MCF 10A (cell line): Measurements from ENCODE around the gene CDC45. TPM values are rescaled to one million over a fixed set of nuclear protein-coding genes. Genes with fewer than 3 reads are reported as not detected.

Experiments used
- BruUV-seq: library from RNA; stranded (reverse); fragments of 400-500 nt; replicated peaks from 2 replicates; lab custom pipeline; 2021; lab: Mats Ljungman, UMichigan
- CTCF ChIA-PET: fragments of 300-600 bp; sonication (Branson Sonifier 250); formaldehyde crosslinking; extraction: SDS; loops from one replicate; lab custom pipeline; 2021; ENCODE audit warnings: antibody characterized with exemption, inconsistent platforms; lab: Yijun Ruan, JAX
- POLR2A ChIA-PET: fragments of 300-600, 350-650 bp; sonication (Branson Sonifier 250); formaldehyde crosslinking; extraction: SDS; loops from one replicate; lab custom pipeline; 2020; ENCODE audit warnings: antibody characterized with exemption, inconsistent platforms; lab: Yijun Ruan, JAX
- DNase-seq: peaks from one replicate; pipeline ENCODE4 v3.0.0-alpha.2; 2018; ENCODE audit not compliant: unreplicated experiment
- H3K27ac Mint-ChIP-seq: one replicate; pipeline ENCODE4 v1.8.0; 2022; ENCODE audit warnings: mild to moderate bottlenecking, low read depth, mixed read lengths; ENCODE audit not compliant: unreplicated experiment
- H3K27me3 Mint-ChIP-seq: one replicate; pipeline ENCODE4 v1.8.0; 2022; ENCODE audit warnings: mixed read lengths; ENCODE audit not compliant: insufficient read depth, unreplicated experiment
- H3K36me3 Mint-ChIP-seq: one replicate; pipeline ENCODE4 v1.8.0; 2022; ENCODE audit warnings: mild to moderate bottlenecking, moderate library complexity, mixed read lengths; ENCODE audit not compliant: insufficient read depth, unreplicated experiment
- H3K4me1 Mint-ChIP-seq: one replicate; pipeline ENCODE4 v1.8.0; 2022; ENCODE audit warnings: mixed read lengths; ENCODE audit not compliant: insufficient read depth, unreplicated experiment
- H3K4me3 Mint-ChIP-seq: one replicate; pipeline ENCODE4 v1.8.0; 2022; ENCODE audit warnings: mild to moderate bottlenecking, moderate library complexity, mixed read lengths; ENCODE audit not compliant: unreplicated experiment
- H3K9me3 Mint-ChIP-seq: one replicate; pipeline ENCODE4 v1.8.0; 2022; ENCODE audit warnings: mixed read lengths; ENCODE audit not compliant: unreplicated experiment
- CTCF ChIP-seq: fragments of 200-600 bp; IDR thresholded peaks from one replicate; pipeline ENCODE4 v1.8.0; 2022; ENCODE audit warnings: antibody characterized with exemption, mild to moderate bottlenecking; ENCODE audit not compliant: unreplicated experiment
- intact Hi-C: fragments of 100-400 bp; cut with micrococcal nuclease; formaldehyde crosslinking; loops from 2 replicates; pipeline ENCODE4 v1.14.1; 2022
- total RNA-seq: library from RNA; stranded (reverse); gene quantifications from 2 replicates; pipeline ENCODE4 v1.2.3, GENCODE V29; 2022

Gene CDC45
- total RNA-seq, 1 experiment from 2014 or later: 18.6 TPM

GRCh38 chr22:19463491-19464469 lies 15.9 kb upstream of the CDC45 start:
- ChIA-PET CTCF (interaction anchor here (0.6 to 2.2 kb wide), 3 partner anchors 14 to 165 kb away, joined by 3 to 11 read pairs (median 3); no protein-coding TSS in a partner anchor), POLR2A (interaction anchor here (0.6 to 1.9 kb wide), 5 partner anchors 11 to 600 kb away, joined by 3 to 4 read pairs (median 3); partner anchors contain the start of gene CDC45)
- Mint-ChIP-seq H3K4me1 (no peaks in the 10 kb centered on the region), H3K4me3 (no peak overlapping the region), H3K36me3 (peaks cover 66% of the 10 kb centered on the region), H3K9me3 (no peaks in the 10 kb centered on the region), H3K27me3 (no peaks in the 10 kb centered on the region), H3K27ac (no peak overlapping the region)
- intact Hi-C loops: no loop called here
- no TSS peak for BruUV-seq
- TF ChIP-seq CTCF: no peak
- DNase-seq: no peak

- no peaks in the 10 kb centered on the region for H3K9me3 Mint-ChIP-seq
- ChIA-PET CTCF (interaction anchor here (0.6 to 1.2 kb wide), 3 partner anchors 14 to 267 kb away, joined by 3 read pairs; no protein-coding TSS in a partner anchor), POLR2A (interaction anchor here (0.8 to 1.9 kb wide), 3 partner anchors 12 to 15 kb away, joined by 3 to 4 read pairs (median 3); partner anchors contain the start of gene CDC45)
- no peak overlapping the region for H3K27ac Mint-ChIP-seq
- no peaks in the 10 kb centered on the region for H3K4me1 Mint-ChIP-seq
- DNase-seq: no peak
- BruUV-seq: no TSS peak
- peaks cover 71% of the 10 kb centered on the region for H3K36me3 Mint-ChIP-seq
- intact Hi-C loops: no loop called here
- no peaks in the 10 kb centered on the region for H3K27me3 Mint-ChIP-seq
- TF ChIP-seq CTCF: no peak
- no peak overlapping the region for H3K4me3 Mint-ChIP-seq
These were observed 15.2 kb upstream of the CDC45 start for GRCh38 chr22:19464546-19464945.

GRCh38 chr22:19464975-19465374 lies 14.7 kb upstream of the CDC45 start:
- ChIA-PET POLR2A (interaction anchor here (1.0 to 1.9 kb wide), 2 partner anchors 12 to 33 kb away, joined by 3 to 4 read pairs; partner anchors contain the start of gene MRPL40), CTCF (interaction anchor here (0.6 to 1.2 kb wide), 4 partner anchors 13 to 268 kb away, joined by 3 read pairs; no protein-coding TSS in a partner anchor)
- H3K9me3 Mint-ChIP-seq: no peaks in the 10 kb centered on the region
- no TSS peak for BruUV-seq
- no peak for TF ChIP-seq CTCF
- H3K4me1 Mint-ChIP-seq: no peaks in the 10 kb centered on the region
- no peak overlapping the region for H3K4me3 Mint-ChIP-seq
- no peaks in the 10 kb centered on the region for H3K27me3 Mint-ChIP-seq
- DNase-seq: no peak
- intact Hi-C loops: no loop called here
- H3K27ac Mint-ChIP-seq: no peak overlapping the region
- peaks cover 71% of the 10 kb centered on the region for H3K36me3 Mint-ChIP-seq
